ENCODE results near the gene PLEK. TPM values are rescaled to one million over a fixed set of nuclear protein-coding genes. Genes with fewer than 3 reads are reported as not detected.

PLEK gene
- total RNA-seq, 1 donor from 2014 or later: not detected

DNA sequence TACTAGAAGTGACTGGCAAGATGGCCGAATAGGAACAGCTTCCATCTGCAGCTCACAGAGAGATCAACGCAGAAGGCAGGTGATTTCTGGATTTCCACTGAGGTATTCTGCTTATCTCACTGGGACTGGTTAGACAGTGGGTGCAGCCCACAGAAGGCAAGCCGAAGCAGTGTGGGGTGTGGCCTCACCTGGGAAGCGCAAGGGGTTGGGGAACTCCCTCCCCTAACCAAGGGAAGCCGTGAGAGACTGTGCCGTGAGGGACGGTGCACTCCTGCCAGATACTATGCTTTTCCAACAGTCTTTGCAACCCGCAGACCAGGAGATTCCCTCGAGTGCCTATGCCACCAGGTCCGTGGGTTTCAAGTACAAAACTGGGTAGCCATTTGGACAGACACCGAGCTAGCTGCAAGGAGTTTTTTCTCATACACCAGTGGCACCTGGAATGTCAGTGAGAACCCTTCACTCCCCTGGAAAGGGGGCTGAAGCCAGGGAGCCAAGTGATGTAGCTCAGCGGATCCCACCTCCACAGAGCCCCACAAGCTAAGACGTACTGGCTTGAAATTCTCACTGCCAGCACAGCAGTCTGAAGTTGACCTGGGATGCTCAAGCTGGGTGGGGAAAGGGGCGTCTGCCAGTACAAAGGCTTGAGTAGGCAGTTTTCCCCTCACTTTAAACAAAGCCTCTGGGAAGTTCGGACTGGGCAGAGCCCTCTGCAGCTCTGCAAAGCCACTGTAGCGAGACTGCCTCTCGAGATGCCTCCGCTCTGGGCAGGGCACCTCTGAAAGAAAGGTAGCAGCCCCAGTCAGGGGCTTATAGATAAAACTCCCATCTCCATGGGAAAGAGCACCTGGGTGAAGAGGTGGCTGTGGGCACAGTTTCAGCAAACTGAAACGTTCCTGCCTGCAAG is 40.1 kb downstream of the PLEK start:
- DNase-seq (ENCODE audit: low spot score): no peak
- peaks cover 20% of the 10 kb centered on the region for H3K9me3 Mint-ChIP-seq (ENCODE audit: low read depth)
- TF ChIP-seq, protein P1, sequence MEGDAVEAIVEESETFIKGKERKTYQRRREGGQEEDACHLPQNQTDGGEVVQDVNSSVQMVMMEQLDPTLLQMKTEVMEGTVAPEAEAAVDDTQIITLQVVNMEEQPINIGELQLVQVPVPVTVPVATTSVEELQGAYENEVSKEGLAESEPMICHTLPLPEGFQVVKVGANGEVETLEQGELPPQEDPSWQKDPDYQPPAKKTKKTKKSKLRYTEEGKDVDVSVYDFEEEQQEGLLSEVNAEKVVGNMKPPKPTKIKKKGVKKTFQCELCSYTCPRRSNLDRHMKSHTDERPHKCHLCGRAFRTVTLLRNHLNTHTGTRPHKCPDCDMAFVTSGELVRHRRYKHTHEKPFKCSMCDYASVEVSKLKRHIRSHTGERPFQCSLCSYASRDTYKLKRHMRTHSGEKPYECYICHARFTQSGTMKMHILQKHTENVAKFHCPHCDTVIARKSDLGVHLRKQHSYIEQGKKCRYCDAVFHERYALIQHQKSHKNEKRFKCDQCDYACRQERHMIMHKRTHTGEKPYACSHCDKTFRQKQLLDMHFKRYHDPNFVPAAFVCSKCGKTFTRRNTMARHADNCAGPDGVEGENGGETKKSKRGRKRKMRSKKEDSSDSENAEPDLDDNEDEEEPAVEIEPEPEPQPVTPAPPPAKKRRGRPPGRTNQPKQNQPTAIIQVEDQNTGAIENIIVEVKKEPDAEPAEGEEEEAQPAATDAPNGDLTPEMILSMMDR (IDR thresholded peaks at IDR 0.05): no peak
- H3K27ac Mint-ChIP-seq (ENCODE audit: unreplicated experiment): no peak overlapping the region
- H3K27me3 Mint-ChIP-seq (ENCODE audit: low read depth): peaks cover 41% of the 10 kb centered on the region
- H3K4me1 Mint-ChIP-seq (ENCODE audit: low read depth): peaks cover 3% of the 10 kb centered on the region
- H3K4me3 Mint-ChIP-seq (ENCODE audit: unreplicated experiment): no peak overlapping the region
- H3K36me3 Mint-ChIP-seq (ENCODE audit: low read depth): peaks cover 11% of the 10 kb centered on the region

DNA sequence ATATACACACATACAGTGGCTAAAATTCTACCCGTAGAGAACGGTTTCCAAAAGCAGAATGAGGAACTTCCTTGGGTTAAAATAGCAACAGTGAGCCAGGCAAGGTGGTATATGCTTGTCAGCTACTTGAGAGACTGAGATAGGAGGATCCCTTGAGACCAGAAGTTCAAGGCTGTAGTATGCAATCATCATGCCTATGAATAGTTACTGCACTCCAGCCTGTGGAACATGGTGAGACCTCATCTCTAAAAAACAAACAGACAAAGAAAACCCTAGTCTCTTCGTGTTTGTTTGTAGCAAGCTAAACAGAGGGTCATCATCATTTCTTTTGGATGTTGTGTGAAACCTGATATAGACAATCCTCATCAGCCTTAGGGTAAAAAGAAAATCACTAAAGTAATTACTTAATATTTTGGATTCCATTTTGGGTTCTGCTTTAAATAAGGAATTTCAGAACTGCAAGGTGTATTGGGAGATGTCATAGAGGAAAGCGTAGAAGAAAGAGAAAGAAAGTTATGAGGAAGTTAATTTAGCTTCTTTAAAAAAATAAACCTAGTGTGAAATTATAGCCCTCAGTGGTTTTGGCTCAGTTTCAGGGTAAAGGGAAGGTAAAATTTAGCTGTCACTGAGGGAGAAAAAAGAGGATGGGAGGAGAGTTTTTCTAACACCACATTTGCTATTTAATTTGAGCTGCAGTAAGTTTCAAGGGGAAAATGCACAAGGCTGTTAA is 46.5 kb downstream of the PLEK start:
- H3K9me3 Mint-ChIP-seq (ENCODE audit: low read depth): peaks cover 12% of the 10 kb centered on the region
- TF ChIP-seq, protein P1 (IDR thresholded peaks at IDR 0.05): no peak
- no peak for DNase-seq (ENCODE audit: low spot score)
- peaks cover 7% of the 10 kb centered on the region for H3K4me1 Mint-ChIP-seq (ENCODE audit: low read depth)
- no peak overlapping the region for H3K4me3 Mint-ChIP-seq (ENCODE audit: unreplicated experiment)
- H3K36me3 Mint-ChIP-seq (ENCODE audit: low read depth): peaks cover 6% of the 10 kb centered on the region
- peaks cover 22% of the 10 kb centered on the region for H3K27me3 Mint-ChIP-seq (ENCODE audit: low read depth)
- no peak overlapping the region for H3K27ac Mint-ChIP-seq (ENCODE audit: unreplicated experiment)

DNA sequence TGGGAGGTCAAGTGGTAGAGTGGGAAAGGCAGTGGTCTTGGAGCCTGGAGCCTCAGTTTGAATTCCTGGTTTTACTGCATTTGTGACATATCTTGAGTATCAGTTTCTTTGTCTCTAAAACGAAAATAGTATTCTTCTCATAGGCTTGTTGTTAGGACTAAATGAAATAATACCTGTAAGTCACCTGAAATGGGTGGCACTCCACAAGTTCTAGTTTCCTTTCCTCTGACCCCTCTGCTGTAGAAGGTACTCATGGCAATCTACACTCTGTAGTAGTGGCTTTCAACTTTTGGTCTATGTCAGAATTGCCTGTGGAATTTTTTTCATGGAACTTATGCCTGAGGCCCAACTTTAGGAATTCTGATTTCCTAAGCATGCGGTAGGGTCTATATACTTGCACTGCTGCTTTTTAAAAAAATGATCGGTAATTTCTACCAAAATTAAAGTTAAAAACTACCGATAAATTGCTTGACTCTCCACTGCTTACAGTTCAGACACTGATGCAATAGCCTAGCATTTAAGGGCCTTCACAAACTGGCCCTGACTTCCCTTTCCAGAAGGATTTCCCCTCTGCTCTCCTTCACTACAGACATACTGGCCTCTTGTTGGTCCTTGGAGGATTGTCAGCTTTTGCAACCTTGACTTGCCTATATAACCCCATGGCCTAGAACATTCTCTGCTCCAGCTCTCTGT is 47.2 kb downstream of the PLEK start:
- H3K27ac Mint-ChIP-seq (ENCODE audit: unreplicated experiment): no peak overlapping the region
- peaks cover 22% of the 10 kb centered on the region for H3K27me3 Mint-ChIP-seq (ENCODE audit: low read depth)
- no peak overlapping the region for H3K4me3 Mint-ChIP-seq (ENCODE audit: unreplicated experiment)
- DNase-seq (ENCODE audit: low spot score): no peak
- peaks cover 12% of the 10 kb centered on the region for H3K9me3 Mint-ChIP-seq (ENCODE audit: low read depth)
- H3K4me1 Mint-ChIP-seq (ENCODE audit: low read depth): peaks cover 7% of the 10 kb centered on the region
- TF ChIP-seq, protein P1 (IDR thresholded peaks at IDR 0.05): no peak
- peaks cover 6% of the 10 kb centered on the region for H3K36me3 Mint-ChIP-seq (ENCODE audit: low read depth)

DNA sequence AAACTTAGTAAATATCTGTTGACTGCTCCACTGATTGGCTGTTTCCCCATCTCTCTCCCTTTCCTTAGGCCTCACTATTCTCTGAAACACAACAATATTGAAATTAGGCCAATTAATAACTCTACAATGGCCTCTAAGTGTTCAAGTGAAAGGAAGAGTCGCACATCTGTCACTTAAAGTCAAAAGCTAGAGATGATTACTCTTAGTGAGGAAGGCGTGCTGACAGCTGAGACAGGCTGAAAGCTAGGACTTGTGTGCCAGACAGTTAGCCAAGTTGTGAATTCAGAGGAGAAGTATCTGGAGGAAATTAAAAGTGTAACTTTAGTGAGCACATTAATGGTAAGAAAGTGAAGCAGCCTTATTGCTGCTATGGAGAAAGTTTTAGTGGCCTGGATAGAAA is 48.4 kb downstream of the PLEK start:
- TF ChIP-seq, protein P1 (IDR thresholded peaks at IDR 0.05): no peak
- peaks cover 17% of the 10 kb centered on the region for H3K27me3 Mint-ChIP-seq (ENCODE audit: low read depth)
- peaks cover 7% of the 10 kb centered on the region for H3K4me1 Mint-ChIP-seq (ENCODE audit: low read depth)
- DNase-seq (ENCODE audit: low spot score): no peak
- peaks cover under 1% of the 10 kb centered on the region for H3K9me3 Mint-ChIP-seq (ENCODE audit: low read depth)
- H3K36me3 Mint-ChIP-seq (ENCODE audit: low read depth): no peaks in the 10 kb centered on the region
- H3K4me3 Mint-ChIP-seq (ENCODE audit: unreplicated experiment): no peak overlapping the region
- H3K27ac Mint-ChIP-seq (ENCODE audit: unreplicated experiment): no peak overlapping the region

DNA sequence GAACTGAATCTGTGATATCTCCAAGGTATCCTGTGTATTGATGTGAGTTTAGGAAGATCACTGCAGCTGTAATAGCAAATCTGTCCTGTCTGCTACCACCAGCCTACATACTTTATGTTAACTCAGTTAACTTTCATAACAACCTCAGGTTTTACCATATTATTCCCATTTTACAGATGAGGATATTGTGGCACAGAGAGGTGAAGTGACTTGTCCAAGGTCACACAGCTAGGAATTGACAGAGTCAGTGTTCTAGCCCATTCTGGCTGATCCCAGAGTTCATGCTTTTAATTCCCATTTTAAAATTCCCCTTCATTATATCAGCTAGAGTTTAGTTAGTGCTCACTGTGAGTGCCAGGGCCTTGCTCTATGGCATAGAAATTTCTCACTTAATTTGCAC is 49.4 kb downstream of the PLEK start:
- Mint-ChIP-seq H3K36me3 (ENCODE audit: low read depth) (peaks cover under 1% of the 10 kb centered on the region), H3K27ac (ENCODE audit: unreplicated experiment) (no peak overlapping the region), H3K27me3 (ENCODE audit: low read depth) (peaks cover 10% of the 10 kb centered on the region), H3K9me3 (ENCODE audit: low read depth) (no peaks in the 10 kb centered on the region), H3K4me1 (ENCODE audit: low read depth) (peaks cover 7% of the 10 kb centered on the region), H3K4me3 (ENCODE audit: unreplicated experiment) (no peak overlapping the region)
- no peak for DNase-seq (ENCODE audit: low spot score)
- TF ChIP-seq, protein P1 (IDR thresholded peaks at IDR 0.05): no peak
